DMS 273 (cell line): Measurements from ENCODE around the gene KCNK6.

ENCODE experiments used
- DNase-seq: peaks from one replicate; lab custom pipeline; 2025; ENCODE audit not compliant: unreplicated experiment; lab: John Stamatoyannopoulos, UW

Gene KCNK6

DNA sequence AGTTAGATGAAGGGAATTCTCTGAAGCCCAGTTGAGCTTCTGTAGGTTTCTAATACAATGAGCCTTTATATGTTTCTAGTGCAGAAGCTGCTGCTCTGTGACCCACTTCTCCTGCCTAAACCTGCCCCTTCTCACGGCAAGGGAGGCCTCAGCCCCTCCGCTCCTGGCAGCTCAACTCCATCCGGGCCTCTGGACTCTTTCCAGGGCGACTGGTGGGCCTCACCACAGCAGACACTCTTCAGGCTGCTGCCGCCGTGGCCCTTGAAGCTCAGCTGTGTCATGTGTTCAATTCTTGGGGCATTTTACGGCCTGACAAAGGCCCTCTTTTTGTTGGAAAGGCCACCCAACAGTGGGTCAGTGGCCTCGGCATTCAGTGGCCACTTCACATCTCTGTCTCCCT, 25.6 kb upstream of the KCNK6 start:
- DNase-seq, result no peak

DNA sequence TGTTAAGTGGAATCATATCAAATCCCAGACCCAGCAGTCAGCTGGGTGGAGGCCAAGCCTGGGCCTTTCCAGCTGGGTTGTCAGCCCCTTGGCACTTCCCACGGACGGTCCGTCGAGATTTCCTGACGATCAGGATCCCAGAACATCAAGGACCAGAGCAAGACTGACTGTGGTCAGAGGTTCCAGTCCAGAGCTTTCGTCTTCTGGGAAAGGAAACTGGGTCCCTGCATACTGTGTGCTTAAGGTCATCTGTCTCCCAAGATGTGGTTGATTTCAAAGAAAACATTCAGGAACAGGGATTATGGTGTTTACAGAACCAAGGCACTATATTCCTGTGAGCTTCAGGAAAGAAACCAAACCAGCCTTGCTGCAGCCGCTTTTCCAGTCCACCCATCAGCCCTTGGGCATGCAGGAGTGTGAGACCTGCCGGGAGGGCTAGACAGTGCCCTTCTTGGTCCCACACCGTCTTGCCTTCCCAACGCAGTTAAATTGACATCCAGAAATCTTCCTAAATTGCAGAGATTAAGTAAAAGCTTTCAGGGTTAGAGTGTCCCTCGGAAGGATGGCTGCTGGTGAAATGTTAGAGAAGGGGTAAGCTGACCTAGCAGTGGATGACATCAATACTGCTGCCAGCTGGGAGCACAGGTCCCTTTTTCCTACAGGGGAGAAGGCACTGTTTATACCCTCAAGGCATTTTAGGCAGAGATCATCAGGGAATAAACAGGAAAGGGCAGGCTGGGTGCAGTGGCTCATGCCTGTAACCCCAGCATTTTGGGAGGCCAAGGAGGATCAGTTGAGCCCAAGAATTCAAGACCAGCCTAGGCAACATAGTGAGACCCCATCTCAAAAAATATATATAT, 20.6 kb upstream of the KCNK6 start:
- no peak for DNase-seq

GRCh38 chr19:38303517-38304351, 15.9 kb upstream of the KCNK6 start, which contains the start of gene C19orf33:
C19orf33 (plus strand) TSS chr19:38304251; CDS start chr19:38304262, 11 bp downstream.
- no peak for DNase-seq

- DNase-seq, result no peak
Measured at GRCh38 chr19:38304352-38304865, 15.2 kb upstream of the KCNK6 start.

- no peak for DNase-seq
Measured at GRCh38 chr19:38304866-38305429, 14.7 kb upstream of the KCNK6 start.

- no peak for DNase-seq
Measured at GRCh38 chr19:38306236-38306635, 13.4 kb upstream of the KCNK6 start.

GRCh38 chr19:38307076-38307475, 12.6 kb upstream of the KCNK6 start:
- DNase-seq, result no peak

DNA sequence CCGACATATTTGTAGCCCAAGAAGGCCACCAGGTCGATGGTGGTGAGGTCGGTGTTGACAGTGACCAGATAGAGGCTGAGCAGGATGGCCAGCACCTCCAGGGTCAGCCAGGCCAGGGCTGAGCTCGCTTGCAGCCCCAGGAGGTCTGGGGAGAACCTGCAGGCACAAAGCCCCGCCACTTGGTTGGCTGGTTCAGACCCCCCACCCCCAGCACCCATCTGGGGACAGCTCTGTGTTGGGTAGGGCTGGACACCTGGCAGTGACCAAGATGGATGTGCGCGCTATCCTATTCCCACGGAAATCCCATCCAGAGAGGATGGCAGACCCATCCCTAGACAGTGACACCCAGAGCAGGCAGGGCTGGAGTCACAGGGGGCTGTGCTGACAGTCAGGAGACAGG, 12.0 kb upstream of the KCNK6 start:
- DNase-seq, result no peak

DNA sequence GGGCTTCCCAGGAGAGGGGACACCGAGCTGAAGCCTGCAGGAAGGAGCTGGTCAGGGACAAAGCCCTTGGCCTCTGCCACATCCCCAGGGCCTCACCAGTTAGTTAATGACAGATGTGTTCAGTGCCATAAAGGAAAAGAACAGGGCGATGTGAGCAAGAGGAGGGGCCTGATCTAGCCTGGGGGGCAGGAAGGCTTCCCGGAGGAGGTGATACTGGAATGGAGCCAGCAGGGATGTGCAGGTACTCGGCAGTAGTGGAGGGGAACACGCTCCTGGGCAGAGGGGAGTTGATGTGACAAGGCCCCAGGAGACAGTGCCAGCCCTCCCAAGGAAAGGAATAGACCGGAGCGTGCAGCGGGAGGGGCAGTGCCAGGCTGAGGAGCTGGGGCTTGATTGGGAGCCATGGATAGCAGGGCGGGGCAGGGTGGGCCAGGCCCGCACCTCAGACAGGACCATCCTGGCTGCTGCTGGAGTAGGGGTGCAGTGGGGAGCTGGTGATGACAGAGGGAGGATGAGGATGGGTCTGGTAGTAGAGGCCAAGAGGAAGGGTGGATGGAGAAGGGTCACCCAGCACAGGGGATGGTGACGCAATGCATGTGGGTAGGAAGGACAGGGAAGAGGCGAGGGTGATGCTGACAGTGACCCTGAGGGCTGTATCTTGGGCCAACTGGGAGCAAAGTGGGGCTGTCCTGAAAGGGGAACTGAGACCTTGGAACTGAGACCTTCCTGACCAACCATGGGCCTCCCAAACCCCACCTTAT, 11.5 kb upstream of the KCNK6 start:
- no peak for DNase-seq

DNA sequence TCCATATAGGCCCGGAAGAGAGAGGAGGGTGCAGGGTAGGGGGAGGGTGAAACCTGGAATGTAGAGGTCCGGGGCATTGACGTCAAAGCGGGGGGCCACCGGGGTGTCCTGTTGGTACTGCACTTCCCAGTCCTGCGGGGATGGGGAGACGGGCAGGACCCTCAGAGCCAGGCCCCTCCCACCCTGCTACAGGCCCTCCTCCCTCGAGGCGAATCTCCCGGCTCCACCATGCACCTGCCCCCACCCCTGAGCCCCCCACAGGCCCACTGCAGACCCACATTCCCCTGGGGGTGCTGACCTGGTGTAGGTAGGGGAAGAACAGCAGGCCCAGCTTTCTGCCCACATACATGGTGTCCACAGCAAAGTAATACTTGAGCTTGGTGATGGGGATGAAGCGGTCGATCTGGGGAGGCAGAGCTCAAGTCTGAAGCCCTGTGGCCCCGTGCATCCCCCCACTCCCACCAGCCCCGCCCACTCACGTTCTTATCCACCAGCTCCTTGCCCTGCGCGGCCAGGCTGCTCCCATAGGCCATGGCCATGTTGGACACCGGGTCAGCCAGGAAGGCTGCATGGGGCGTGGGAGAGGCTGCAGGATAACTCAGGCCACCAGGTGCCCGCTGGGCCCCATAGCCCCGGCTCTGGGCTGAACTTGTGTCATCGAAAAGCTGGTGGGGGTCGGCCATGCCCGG, 10.6 kb upstream of the KCNK6 start:
- DNase-seq, result no peak

DNA sequence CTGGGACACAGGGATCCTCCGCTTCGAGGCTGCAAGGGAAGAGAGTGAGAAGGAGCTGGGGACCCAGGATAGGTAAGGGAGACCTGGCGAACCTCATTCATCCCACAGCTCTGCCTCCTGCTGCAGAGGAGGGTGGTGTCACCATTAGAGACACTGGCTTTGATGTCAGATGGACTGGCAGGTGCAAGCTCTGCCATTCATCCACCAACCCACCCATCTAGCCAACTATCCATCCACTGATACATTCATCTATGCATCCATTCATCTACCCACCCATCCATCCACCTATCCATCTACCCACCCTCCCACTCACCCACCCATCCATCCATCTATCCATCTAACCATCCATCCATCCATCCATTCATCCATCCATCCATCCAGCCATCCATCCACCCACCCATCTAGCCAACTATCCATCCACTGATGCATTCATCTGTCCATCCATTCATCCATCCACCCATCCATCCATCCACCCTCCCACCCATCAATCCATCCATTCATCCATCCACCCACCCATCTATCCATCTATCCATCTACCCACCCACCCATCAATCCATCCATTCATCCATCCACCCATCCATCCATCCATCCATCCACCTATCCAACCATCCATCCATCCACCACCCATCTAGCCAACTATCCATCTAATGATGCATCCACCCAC, 9.9 kb upstream of the KCNK6 start:
- DNase-seq, result no peak

DNA sequence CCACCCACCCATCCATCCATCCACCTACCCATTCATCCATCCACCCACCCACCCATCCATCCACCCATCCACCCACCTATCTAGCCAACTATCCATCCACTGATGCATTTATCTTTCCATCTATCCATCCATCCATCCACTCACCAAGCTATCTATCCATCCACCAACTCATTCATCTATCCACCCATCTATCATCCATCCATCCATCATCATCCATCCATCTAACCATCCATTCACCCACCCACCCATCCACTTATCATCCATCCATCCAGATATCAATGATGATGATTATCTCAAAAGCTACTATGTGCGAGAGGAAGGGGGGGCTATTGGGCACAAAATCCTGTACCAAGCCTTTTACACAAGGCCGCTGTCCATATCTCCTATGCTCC, 9.4 kb upstream of the KCNK6 start:
- no peak for DNase-seq

- DNase-seq, result no peak
Measured at GRCh38 chr19:38310986-38311385, 8.7 kb upstream of the KCNK6 start.

GRCh38 chr19:38315657-38316476, 3.8 kb upstream of the KCNK6 start, which contains the start of gene YIF1B:
YIF1B (minus strand) TSS chr19:38315947; CDS start chr19:38315917, 30 bp downstream.
- DNase-seq, result peak; percentile 99

DNA sequence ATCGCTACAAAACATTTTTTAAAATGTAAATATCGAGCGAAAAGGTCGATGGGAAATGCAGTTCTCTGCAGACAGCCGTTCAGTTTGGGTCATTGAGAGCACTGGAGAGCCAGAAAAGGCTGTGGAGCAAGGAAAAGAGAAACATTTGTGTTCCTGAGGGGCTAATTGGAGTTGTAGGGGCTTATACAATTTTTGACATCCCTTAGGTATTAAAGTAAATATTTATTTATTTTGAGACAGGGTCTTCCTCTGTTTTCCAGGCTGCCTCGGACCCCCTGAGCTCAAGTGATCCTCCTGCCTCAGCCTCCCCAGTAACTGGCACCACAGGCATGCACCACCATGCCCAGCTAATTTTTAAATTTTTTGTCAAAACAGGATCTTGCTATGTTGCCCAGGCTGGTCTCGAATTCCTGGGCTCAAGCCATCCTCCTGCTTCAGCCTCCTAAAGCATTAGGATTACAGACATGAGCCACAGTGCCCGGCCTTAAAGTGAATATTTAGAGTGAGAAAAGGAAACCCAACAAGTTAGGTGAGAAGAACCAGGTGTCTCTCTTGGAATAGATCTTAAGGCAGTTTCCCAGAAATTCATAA, 3.1 kb upstream of the KCNK6 start:
- peak; percentile 77 for DNase-seq

GRCh38 chr19:38317104-38317612, 2.5 kb upstream of the KCNK6 start:
- DNase-seq, result no peak

DNA sequence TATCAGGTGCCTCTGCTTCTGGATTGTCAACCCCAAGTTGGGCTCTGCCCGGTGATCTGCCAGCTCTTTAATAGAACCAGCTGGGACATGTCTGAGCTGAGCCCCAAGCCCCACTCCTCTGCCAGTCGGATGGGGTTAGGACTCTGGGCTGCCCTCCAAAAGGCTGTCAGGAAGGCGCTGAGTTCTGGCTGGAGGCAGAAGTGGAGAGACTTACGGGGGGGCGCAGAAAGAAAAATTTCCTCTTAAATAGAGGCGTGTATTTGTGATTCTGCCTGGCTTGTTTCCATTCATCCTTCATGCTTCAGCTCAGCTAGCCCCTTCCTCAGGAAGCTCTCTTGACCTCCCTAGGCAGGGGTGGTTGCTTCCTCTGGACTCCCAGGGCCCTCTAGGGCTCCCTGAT, 985 bp upstream of the KCNK6 start:
- peak; percentile 78 for DNase-seq

DNA sequence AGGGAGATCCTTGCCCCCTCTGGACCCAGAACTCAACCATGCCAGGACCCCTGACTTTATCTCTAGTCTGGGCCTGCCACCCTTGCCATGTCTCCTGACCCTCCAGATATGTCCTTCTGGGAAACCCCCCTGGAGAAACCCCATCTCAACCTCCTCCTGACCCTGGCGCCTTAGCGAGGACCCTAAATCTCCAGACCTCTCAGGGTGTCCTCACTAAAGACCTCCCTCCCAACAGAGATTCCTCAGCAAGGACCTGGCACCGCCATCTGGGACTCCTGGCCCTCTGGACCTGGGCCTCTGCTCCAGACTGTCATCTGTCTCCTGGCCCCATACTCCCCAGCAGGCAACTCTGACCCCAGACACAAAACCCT, 1.3 kb downstream of the KCNK6 start:
- no peak for DNase-seq
